HL-60 (cell line): ENCODE measurements around the gene MNDA.

Source experiments
- DNase-seq, 2 experiments: peaks; one replicate each; pipeline ENCODE4 v3.0.0-alpha.2; 2010 to 2020; ENCODE audit warnings: low read depth in 1 of 2, low spot score in 1 of 2
- H3K27ac ChIP-seq: fragments of 250-450 bp; sonication (Bioruptor Pico); replicated peaks from 2 replicates; pipeline ENCODE4 v1.5.1; 2020; ENCODE audit warnings: mild to moderate bottlenecking, moderate library complexity
- H3K27me3 ChIP-seq: fragments of 250-450 bp; sonication (Bioruptor Pico); 2 replicates; pipeline ENCODE4 v1.5.1; 2021; ENCODE audit warnings: mild to moderate bottlenecking, moderate library complexity; ENCODE audit not compliant: insufficient read depth, poor library complexity, severe bottlenecking
- H3K4me3 ChIP-seq: replicated peaks from 2 replicates; pipeline ENCODE4 v1.5.1; 2011; ENCODE audit warnings: mild to moderate bottlenecking, control low read depth, low read length; ENCODE audit not compliant: insufficient read depth
- GABPA ChIP-seq: IDR thresholded peaks from 2 replicates; pipeline ENCODE4 v1.6.1; 2012; ENCODE audit warnings: low read depth
- POLR2AphosphoS5 ChIP-seq: IDR thresholded peaks from 2 replicates; pipeline ENCODE4 v1.6.1; 2012; ENCODE audit warnings: low read depth
- SPI1 ChIP-seq: IDR thresholded peaks from 2 replicates; pipeline ENCODE4 v1.6.1; 2012; ENCODE audit warnings: low read depth, mild to moderate bottlenecking, borderline replicate concordance
- TF ChIP-seq, protein P1 (sequence below): IDR thresholded peaks from one replicate; pipeline ENCODE4 v1.5.1; 2011; ENCODE audit warnings: low read length, control low read depth, inconsistent platforms; ENCODE audit not compliant: insufficient read depth
- TF ChIP-seq, protein P2 (sequence below): IDR thresholded peaks from 2 replicates; pipeline ENCODE4 v1.6.1; 2012; ENCODE audit warnings: low read depth; ENCODE audit not compliant: insufficient replicate concordance

Gene MNDA

DNA sequence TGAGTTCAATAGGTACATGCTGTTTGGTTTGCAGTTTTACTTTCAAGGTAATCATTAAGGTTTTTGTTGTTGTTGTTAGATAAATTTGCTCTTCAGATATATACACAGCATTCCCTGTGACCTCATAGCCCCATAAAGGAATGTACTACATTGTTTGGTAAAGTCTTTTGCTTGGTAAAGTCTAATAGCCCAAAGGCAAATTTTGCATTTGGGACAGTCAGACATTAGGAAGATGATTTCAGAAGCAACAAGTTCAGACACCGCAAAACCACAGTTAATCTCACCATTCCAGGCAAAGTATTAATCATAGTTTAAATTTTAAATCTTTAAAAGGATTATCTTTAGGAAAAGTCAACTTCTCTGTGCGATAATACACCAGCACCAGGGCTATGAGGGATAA, 67.6 kb downstream of the MNDA start:
- no peak for TF ChIP-seq GABPA
- TF ChIP-seq POLR2AphosphoS5 = no peak
- no peak for TF ChIP-seq SPI1
- TF ChIP-seq, protein P1, sequence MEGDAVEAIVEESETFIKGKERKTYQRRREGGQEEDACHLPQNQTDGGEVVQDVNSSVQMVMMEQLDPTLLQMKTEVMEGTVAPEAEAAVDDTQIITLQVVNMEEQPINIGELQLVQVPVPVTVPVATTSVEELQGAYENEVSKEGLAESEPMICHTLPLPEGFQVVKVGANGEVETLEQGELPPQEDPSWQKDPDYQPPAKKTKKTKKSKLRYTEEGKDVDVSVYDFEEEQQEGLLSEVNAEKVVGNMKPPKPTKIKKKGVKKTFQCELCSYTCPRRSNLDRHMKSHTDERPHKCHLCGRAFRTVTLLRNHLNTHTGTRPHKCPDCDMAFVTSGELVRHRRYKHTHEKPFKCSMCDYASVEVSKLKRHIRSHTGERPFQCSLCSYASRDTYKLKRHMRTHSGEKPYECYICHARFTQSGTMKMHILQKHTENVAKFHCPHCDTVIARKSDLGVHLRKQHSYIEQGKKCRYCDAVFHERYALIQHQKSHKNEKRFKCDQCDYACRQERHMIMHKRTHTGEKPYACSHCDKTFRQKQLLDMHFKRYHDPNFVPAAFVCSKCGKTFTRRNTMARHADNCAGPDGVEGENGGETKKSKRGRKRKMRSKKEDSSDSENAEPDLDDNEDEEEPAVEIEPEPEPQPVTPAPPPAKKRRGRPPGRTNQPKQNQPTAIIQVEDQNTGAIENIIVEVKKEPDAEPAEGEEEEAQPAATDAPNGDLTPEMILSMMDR = no peak
- TF ChIP-seq, protein P2, sequence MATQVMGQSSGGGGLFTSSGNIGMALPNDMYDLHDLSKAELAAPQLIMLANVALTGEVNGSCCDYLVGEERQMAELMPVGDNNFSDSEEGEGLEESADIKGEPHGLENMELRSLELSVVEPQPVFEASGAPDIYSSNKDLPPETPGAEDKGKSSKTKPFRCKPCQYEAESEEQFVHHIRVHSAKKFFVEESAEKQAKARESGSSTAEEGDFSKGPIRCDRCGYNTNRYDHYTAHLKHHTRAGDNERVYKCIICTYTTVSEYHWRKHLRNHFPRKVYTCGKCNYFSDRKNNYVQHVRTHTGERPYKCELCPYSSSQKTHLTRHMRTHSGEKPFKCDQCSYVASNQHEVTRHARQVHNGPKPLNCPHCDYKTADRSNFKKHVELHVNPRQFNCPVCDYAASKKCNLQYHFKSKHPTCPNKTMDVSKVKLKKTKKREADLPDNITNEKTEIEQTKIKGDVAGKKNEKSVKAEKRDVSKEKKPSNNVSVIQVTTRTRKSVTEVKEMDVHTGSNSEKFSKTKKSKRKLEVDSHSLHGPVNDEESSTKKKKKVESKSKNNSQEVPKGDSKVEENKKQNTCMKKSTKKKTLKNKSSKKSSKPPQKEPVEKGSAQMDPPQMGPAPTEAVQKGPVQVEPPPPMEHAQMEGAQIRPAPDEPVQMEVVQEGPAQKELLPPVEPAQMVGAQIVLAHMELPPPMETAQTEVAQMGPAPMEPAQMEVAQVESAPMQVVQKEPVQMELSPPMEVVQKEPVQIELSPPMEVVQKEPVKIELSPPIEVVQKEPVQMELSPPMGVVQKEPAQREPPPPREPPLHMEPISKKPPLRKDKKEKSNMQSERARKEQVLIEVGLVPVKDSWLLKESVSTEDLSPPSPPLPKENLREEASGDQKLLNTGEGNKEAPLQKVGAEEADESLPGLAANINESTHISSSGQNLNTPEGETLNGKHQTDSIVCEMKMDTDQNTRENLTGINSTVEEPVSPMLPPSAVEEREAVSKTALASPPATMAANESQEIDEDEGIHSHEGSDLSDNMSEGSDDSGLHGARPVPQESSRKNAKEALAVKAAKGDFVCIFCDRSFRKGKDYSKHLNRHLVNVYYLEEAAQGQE = no peak
- H3K27me3 ChIP-seq = no peaks in the 10 kb centered on the region
- no peak overlapping the region for H3K4me3 ChIP-seq
- DNase-seq = no peak
- no peak overlapping the region for H3K27ac ChIP-seq
